ENCODE results near the gene SRGAP2C.
A peak's percentile ranks its signal among the peaks of the same experiment; 100 is the strongest.
"Not testable (repeated sequence)": the region's sequence is repeated elsewhere in the genome, so short reads cannot be mapped to it uniquely, and the experiment has no call there.

SRGAP2C gene

GRCh38 chr1:121184290-121185127 lies at the start of gene SRGAP2C, which contains the start of gene FAM72B:
Gene SRGAP2C, plus strand, starts transcription at chr1:121184975. Its CDS starts 2,472 bp downstream, at chr1:121187447.
Gene FAM72B, minus strand, starts transcription at chr1:121184340. Its CDS starts 851 bp downstream, at chr1:121183489.
- peak; percentile 82 to 87 for DNase-seq

- not testable (repeated sequence) for DNase-seq
Measured at GRCh38 chr1:121140393-121140792, 44.4 kb upstream of the SRGAP2C start.

- not testable (repeated sequence) for DNase-seq
Measured at GRCh38 chr1:121148489-121149190, 36.1 kb upstream of the SRGAP2C start.

- DNase-seq, result not testable (repeated sequence)
Measured at GRCh38 chr1:121151294-121151693, 33.5 kb upstream of the SRGAP2C start.

GRCh38 chr1:121152788-121153187 lies 32.0 kb upstream of the SRGAP2C start:
- DNase-seq, result not testable (repeated sequence)

GRCh38 chr1:121154811-121155210 lies 30.0 kb upstream of the SRGAP2C start:
- not testable (repeated sequence) for DNase-seq

GRCh38 chr1:121155671-121156358 lies 29.0 kb upstream of the SRGAP2C start:
- DNase-seq, result not testable (repeated sequence)

- not testable (repeated sequence) for DNase-seq
Measured at GRCh38 chr1:121156958-121157603, 27.7 kb upstream of the SRGAP2C start.

- not testable (repeated sequence) for DNase-seq
Measured at GRCh38 chr1:121157609-121158008, 27.2 kb upstream of the SRGAP2C start.

GRCh38 chr1:121160118-121160517 lies 24.7 kb upstream of the SRGAP2C start:
- DNase-seq, result not testable (repeated sequence)

GRCh38 chr1:121161199-121161901 lies 23.4 kb upstream of the SRGAP2C start:
- DNase-seq, result not testable (repeated sequence)

- not testable (repeated sequence) for DNase-seq
Measured at GRCh38 chr1:121163850-121164757, 20.7 kb upstream of the SRGAP2C start.

GRCh38 chr1:121165296-121165695 lies 19.5 kb upstream of the SRGAP2C start:
- DNase-seq, result not testable (repeated sequence)

GRCh38 chr1:121167225-121167738 lies 17.5 kb upstream of the SRGAP2C start:
- DNase-seq, result not testable (repeated sequence)

GRCh38 chr1:121168152-121168668 lies 16.6 kb upstream of the SRGAP2C start:
- DNase-seq, result not testable (repeated sequence)

GRCh38 chr1:121176649-121177048 lies 8.1 kb upstream of the SRGAP2C start:
- DNase-seq, result not testable (repeated sequence)

- DNase-seq, result not testable (repeated sequence)
Measured at GRCh38 chr1:121178197-121178596, 6.6 kb upstream of the SRGAP2C start.

- peak in 1 of 2 donors; percentile 10 for DNase-seq
Measured at GRCh38 chr1:121183867-121184266, 908 bp upstream of the SRGAP2C start.

- DNase-seq, result not testable (repeated sequence)
Measured at GRCh38 chr1:121185140-121185708, 449 bp downstream of the SRGAP2C start.

GRCh38 chr1:121186191-121186590 lies 1.4 kb downstream of the SRGAP2C start:
- not testable (repeated sequence) for DNase-seq

Data from stimulated activated CD4-positive, alpha-beta T cell treated with anti-CD3 and anti-CD28 coated beads, Interleukin-2, amount 100 ng/mL, for 24 hours (primary cell).